Transverse colon (tissue), 4 donors: Measurements from ENCODE around the gene DUSP23. TPM values are rescaled to one million over a fixed set of nuclear protein-coding genes. Genes with fewer than 3 reads are reported as not detected.

Experiments used
- DNase-seq: peaks from one replicate; pipeline ENCODE4 v3.0.0-alpha.2; 2019
- H3K27ac ChIP-seq, 4 donors: fragments of 200-600 bp; sonication (generic); 2 replicates each; pipeline ENCODE4 v1.5.1; 2016 to 2018; ENCODE audit warnings: inconsistent platforms in 4 of 4
- H3K27me3 ChIP-seq: fragments of 200-600 bp; sonication (generic); 2 replicates; pipeline ENCODE4 v1.5.1; 2017; ENCODE audit warnings: inconsistent platforms
- H3K36me3 ChIP-seq, 4 donors: fragments of 200-600 bp; sonication (generic); 2 replicates each; pipeline ENCODE4 v1.5.1; 2017 to 2019; ENCODE audit warnings: inconsistent platforms in 4 of 4
- H3K4me1 ChIP-seq, 4 donors: fragments of 200-600 bp; sonication (generic); 2 replicates each; pipeline ENCODE4 v1.5.1; 2017 to 2020; ENCODE audit warnings: inconsistent platforms in 4 of 4
- H3K4me3 ChIP-seq, 4 donors: fragments of 200-600 bp; sonication (generic); 1 replicate in 1 of 4; 2 replicates in 3 of 4; pipeline versions ENCODE4 v1.5.1 to v1.6.1; 2017 to 2019; ENCODE audit warnings: inconsistent platforms in 4 of 4
- H3K9me3 ChIP-seq, 2 donors: fragments of 200-600 bp; sonication (generic); 2 replicates each; pipeline ENCODE4 v1.5.1; 2017 to 2019; ENCODE audit warnings: inconsistent platforms in 2 of 2
- EP300 ChIP-seq: sonication (generic); formaldehyde crosslinking; IDR thresholded peaks from one replicate; pipeline ENCODE4 v1.6.1; 2017; ENCODE audit warnings: antibody characterized with exemption, low read depth
- POLR2A ChIP-seq: fragments of 450-650 bp; IDR thresholded peaks from one replicate; pipeline ENCODE4 v1.6.1; 2016; ENCODE audit warnings: antibody characterized with exemption, mild to moderate bottlenecking, moderate library complexity
- POLR2AphosphoS5 ChIP-seq, 3 donors: sonication (generic); formaldehyde crosslinking; IDR thresholded peaks; one replicate each; pipeline ENCODE4 v1.6.1; 2016; ENCODE audit warnings: antibody characterized with exemption in 3 of 3
- WGBS, 2 donors: methylation state at CpG; one replicate each; pipeline ENCODE4 v1.1.5; 2018; ENCODE audit warnings: low coverage in 1 of 2; 5-methylcytosine and 5-hydroxymethylcytosine counted together
- in situ Hi-C, 4 donors: fragments of 200-750 bp; cut with MboI; loops; one replicate each; pipeline versions ENCODE4 v1.15.0 to v1.15.1; 2017; ENCODE audit warnings: low sequenced_read_pairs in 3 of 4, low pct_ligation_motif_present in 1 of 4, low pct_unique_long_range_greater_than_20kb in 1 of 4
- intact Hi-C: fragments of 100-400 bp; cut with DNase I; formaldehyde crosslinking; loops from one replicate; pipeline ENCODE4 v1.15.1; 2023; ENCODE audit warnings: low total_unique reads
- total RNA-seq, 4 donors: library from RNA; depleted of rRNA; stranded (reverse); fragments of >200 nt; gene quantifications; one replicate each; pipeline ENCODE4 v1.1.0, GENCODE V29; 2016
- TF ChIP-seq, protein P1 (sequence below), 5 experiments: fragments of 200-600 bp in 3 of 5; fragments of 450-650 bp in 2 of 5; sonication (generic) in 3 of 5; IDR thresholded peaks; 1 replicate in 2 of 5; 2 replicates in 3 of 5; pipeline ENCODE4 v1.5.1; 2016 to 2017; ENCODE audit warnings: antibody characterized with exemption in 5 of 5, inconsistent platforms in 3 of 5, mild to moderate bottlenecking in 2 of 5, moderate library complexity in 1 of 5

The DUSP23 gene
- total RNA-seq, 4 donors from 2014 or later = 9.7 to 96.4 (median 72.3) TPM

DNA sequence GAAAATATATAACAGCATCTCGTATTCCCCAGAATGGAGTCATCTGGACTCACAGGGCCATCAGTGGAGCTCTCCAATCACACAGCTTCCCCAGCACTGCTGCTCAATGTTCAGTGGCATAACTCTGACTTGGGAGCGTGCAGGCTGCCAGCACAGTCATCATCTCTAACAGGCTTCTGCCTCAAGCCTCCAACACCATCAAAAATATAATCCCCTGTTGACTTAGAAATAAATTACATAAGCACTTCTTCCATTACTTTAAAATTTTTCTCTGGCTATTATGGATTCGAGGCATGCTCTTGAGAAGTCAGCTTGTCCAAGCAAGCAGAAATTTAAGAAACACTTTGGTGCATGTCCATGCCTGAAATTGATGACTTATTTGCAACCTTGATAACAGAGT is 6.2 kb downstream of the DUSP23 start:
- no peak for DNase-seq
- TF ChIP-seq POLR2AphosphoS5 (IDR thresholded peaks at IDR 0.05) = no peak
- TF ChIP-seq EP300 = no peak
- TF ChIP-seq POLR2A = no peak
- TF ChIP-seq, protein P1, sequence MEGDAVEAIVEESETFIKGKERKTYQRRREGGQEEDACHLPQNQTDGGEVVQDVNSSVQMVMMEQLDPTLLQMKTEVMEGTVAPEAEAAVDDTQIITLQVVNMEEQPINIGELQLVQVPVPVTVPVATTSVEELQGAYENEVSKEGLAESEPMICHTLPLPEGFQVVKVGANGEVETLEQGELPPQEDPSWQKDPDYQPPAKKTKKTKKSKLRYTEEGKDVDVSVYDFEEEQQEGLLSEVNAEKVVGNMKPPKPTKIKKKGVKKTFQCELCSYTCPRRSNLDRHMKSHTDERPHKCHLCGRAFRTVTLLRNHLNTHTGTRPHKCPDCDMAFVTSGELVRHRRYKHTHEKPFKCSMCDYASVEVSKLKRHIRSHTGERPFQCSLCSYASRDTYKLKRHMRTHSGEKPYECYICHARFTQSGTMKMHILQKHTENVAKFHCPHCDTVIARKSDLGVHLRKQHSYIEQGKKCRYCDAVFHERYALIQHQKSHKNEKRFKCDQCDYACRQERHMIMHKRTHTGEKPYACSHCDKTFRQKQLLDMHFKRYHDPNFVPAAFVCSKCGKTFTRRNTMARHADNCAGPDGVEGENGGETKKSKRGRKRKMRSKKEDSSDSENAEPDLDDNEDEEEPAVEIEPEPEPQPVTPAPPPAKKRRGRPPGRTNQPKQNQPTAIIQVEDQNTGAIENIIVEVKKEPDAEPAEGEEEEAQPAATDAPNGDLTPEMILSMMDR (IDR thresholded peaks at IDR 0.05) = no peak
- in situ Hi-C loops (loop anchor here in 3 of 4 donors (10.0 to 25.0 kb wide), 2 partner anchors 108 to 225 kb away; no protein-coding TSS in a partner anchor), intact Hi-C loops (no loop called here)
- peaks cover 3% of the 10 kb centered on the region for H3K27me3 ChIP-seq
- 61 to 73% methylated on average over 2 to 3 of the region's 3 CpGs for WGBS, 2 donors
- peaks cover 0 to 2% (median 0%) of the 10 kb centered on the region in 4 donors for H3K4me1 ChIP-seq
- no peak overlapping the region for H3K27ac ChIP-seq
- no peaks in the 10 kb centered on the region for H3K36me3 ChIP-seq
- no peak overlapping the region for H3K4me3 ChIP-seq
- no peaks in the 10 kb centered on the region for H3K9me3 ChIP-seq

DNA sequence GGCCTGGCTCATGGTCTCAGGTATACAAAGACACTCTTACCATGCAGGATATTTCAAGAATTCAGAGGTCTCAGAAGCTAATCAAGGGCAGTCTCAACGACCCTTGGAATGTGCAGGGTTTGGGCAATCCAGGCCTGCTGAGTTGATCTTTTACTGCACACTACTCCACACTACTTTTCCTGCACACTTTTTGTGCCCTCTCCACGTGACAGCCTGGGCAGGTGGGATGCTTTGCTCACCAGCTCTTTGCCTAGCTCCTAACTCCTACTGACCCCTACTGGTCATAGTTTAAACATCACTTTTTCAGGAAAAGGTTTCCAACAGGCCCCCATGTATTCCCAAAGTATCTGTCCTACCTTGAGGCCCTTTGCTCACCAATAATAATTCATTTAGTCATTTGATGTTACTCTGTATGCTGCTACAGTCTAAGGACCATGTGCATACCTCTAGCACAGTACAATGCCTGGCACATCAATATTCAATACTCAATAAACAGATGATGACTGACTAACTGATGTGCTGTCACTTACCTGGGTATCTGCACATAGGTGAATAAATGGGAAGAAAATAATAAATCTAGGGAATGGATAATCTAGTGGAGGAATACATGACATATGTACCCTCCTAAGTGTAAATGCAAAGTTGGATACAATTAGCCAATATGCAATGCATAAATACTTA is 9.6 kb downstream of the DUSP23 start:
- intact Hi-C loops (no loop called here), in situ Hi-C loops (loop anchor here (5.0 to 25.0 kb wide), 3 partner anchors 97 to 222 kb away; no protein-coding TSS in a partner anchor)
- 0 to 11% methylated on average over 1 to 2 of the region's 2 CpGs for WGBS, 2 donors
- Histone ChIP-seq H3K27me3 (peaks cover 6% of the 10 kb centered on the region), H3K4me1 (no peaks in the 10 kb centered on the region), H3K36me3 (no peaks in the 10 kb centered on the region), H3K27ac (no peak overlapping the region), H3K4me3 (no peak overlapping the region), H3K9me3 (no peaks in the 10 kb centered on the region)
- no peak for TF ChIP-seq POLR2A
- TF ChIP-seq EP300 = no peak
- TF ChIP-seq POLR2AphosphoS5 (IDR thresholded peaks at IDR 0.05) = no peak
- TF ChIP-seq, protein P1 (IDR thresholded peaks at IDR 0.05) = peak; percentile 47 to 56 (median 50)
- no peak for DNase-seq

DNA sequence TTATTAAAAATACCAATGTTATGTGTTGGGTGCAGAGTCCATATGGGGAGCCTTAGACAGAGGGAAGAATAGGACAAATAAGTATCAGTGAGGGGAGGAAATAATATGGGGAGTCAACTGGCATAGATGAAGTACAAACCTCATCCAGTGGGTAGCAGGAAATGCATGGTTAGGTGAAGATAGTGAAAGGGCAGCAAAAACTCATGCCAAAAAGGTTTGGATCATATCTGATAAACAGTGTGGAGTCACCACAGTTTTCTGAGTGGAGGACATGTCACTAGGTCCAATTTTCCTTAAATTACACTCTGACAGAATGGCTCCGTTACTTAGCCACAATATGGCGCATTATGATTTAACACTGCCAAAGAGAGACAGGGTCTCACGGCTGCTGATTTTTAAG is 10.3 kb downstream of the DUSP23 start:
- Histone ChIP-seq H3K4me3 (no peak overlapping the region), H3K27ac (no peak overlapping the region), H3K36me3 (no peaks in the 10 kb centered on the region), H3K4me1 (no peaks in the 10 kb centered on the region), H3K9me3 (no peaks in the 10 kb centered on the region), H3K27me3 (peaks cover 9% of the 10 kb centered on the region)
- in situ Hi-C loops = loop anchor here (5.0 to 25.0 kb wide), 3 partner anchors 96 to 221 kb away; no protein-coding TSS in a partner anchor
- WGBS, 2 donors = 59% methylated on average over 3 of the region's 3 CpGs; no CpG with 5 or more reads in 1 of the 2 donors
- TF ChIP-seq POLR2AphosphoS5 (IDR thresholded peaks at IDR 0.05) (no peak), POLR2A (no peak), EP300 (no peak)
- TF ChIP-seq, protein P1 (IDR thresholded peaks at IDR 0.05) = no peak
- intact Hi-C loops = no loop called here
- DNase-seq = no peak

DNA sequence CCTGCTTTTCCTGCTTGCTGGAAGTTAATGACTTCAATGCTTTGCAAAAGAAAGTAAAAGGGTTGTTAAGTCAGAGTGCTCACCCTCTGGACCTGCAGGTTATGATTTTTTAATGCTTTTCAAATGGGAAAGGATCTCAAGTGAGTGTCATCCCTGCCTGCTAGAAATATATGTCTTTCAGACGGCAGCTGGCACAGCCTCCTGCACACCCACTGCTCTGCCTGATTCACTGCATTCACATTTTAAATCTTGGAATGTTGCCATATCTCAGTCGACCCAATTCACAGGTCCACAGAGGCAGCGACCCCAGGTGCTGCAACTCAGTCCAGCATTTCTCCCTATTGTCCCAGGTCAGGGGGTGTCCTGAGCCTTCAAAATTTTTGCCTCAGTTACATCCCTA is 10.7 kb downstream of the DUSP23 start:
- no peak overlapping the region for H3K4me3 ChIP-seq
- peaks cover 9% of the 10 kb centered on the region for H3K27me3 ChIP-seq
- no peak for DNase-seq
- in situ Hi-C loops (loop anchor here (5.0 to 25.0 kb wide), 3 partner anchors 96 to 221 kb away; no protein-coding TSS in a partner anchor), intact Hi-C loops (no loop called here)
- H3K4me1 ChIP-seq = no peaks in the 10 kb centered on the region
- TF ChIP-seq EP300 = no peak
- TF ChIP-seq POLR2A = no peak
- no peak for TF ChIP-seq POLR2AphosphoS5 (IDR thresholded peaks at IDR 0.05)
- TF ChIP-seq, protein P1 (IDR thresholded peaks at IDR 0.05) = no peak
- WGBS, 2 donors = 27% methylated on average over 3 of the region's 3 CpGs; no CpG with 5 or more reads in 1 of the 2 donors
- H3K27ac ChIP-seq = no peak overlapping the region
- H3K9me3 ChIP-seq = no peaks in the 10 kb centered on the region
- H3K36me3 ChIP-seq = no peaks in the 10 kb centered on the region
